HepG2 (cell line): Measurements from ENCODE around the gene SHTN1. TPM values are rescaled to one million over a fixed set of nuclear protein-coding genes. Genes with fewer than 3 reads are reported as not detected.

Experiments
- ATAC-seq: fragments of 200-7000 bp; cut with Tn5 transposase; 3 replicates; pipeline ENCODE4 v1.9.1; 2020; ENCODE audit warnings: mild to moderate bottlenecking, moderate library complexity
- BruUV-seq: library from RNA; stranded (reverse); fragments of 400-500 nt; replicated peaks from 2 replicates; lab custom pipeline; 2021; lab: Mats Ljungman, UMichigan
- CTCF ChIA-PET: fragments of 300-600 bp; formaldehyde crosslinking; extraction: SDS; loops from one replicate; lab custom pipeline; 2021; ENCODE audit warnings: low total read pairs, inconsistent platforms, low intra/inter-chr PET ratio; lab: Yijun Ruan, JAX
- POLR2A ChIA-PET: fragments of 350-600 bp; sonication (Branson Sonifier 250); formaldehyde crosslinking; loops from one replicate; lab custom pipeline; 2020; ENCODE audit warnings: antibody characterized with exemption, inconsistent platforms; lab: Yijun Ruan, JAX
- DNase-seq: peaks from one replicate; pipeline ENCODE4 v3.0.0-alpha.2; 2015; ENCODE audit warnings: low spot score
- FAIRE-seq: peaks from 3 replicates; lab custom pipeline; 2011; peaks lifted over from hg19 to GRCh38; lab: Jason Lieb, UNC
- H2AFZ ChIP-seq: one replicate; pipeline ENCODE4 v1.6.1; 2011; ENCODE audit warnings: low read length, inconsistent platforms
- H3K27ac ChIP-seq: fragments of 300-600 bp; 3 replicates; pipeline ENCODE4 v1.8.0; 2011; ENCODE audit warnings: mixed run types, mild to moderate bottlenecking, mixed read lengths, low read length, inconsistent platforms; ENCODE audit not compliant: insufficient read depth; ENCODE audit errors: extremely low read length
- H3K27me3 ChIP-seq, 2 experiments: fragments of 200-600 bp in 1 of 2; 2 replicates in 1 of 2; 3 replicates in 1 of 2; pipeline versions ENCODE4 v1.6.0 to v1.8.0; 2011; ENCODE audit warnings: low read length in 2 of 2, mild to moderate bottlenecking in 2 of 2, moderate library complexity in 2 of 2, inconsistent platforms in 1 of 2; ENCODE audit not compliant: insufficient read depth in 2 of 2, control insufficient read depth in 1 of 2
- H3K36me3 ChIP-seq, 2 experiments: fragments of 200-600 bp in 1 of 2; replicated peaks in 1 of 2; 2 replicates in 1 of 2; 3 replicates in 1 of 2; pipeline versions ENCODE4 v1.5.1 to v1.8.0; 2011; ENCODE audit warnings: low read length in 2 of 2, inconsistent platforms in 1 of 2; ENCODE audit not compliant: insufficient read depth in 2 of 2, control insufficient read depth in 1 of 2
- H3K4me1 ChIP-seq: 2 replicates; pipeline ENCODE4 v1.5.1; 2012; ENCODE audit warnings: low read length, inconsistent platforms; ENCODE audit not compliant: insufficient read depth
- H3K4me2 ChIP-seq: 2 replicates; pipeline ENCODE4 v1.6.0; 2011; ENCODE audit warnings: low read depth, low read length, inconsistent platforms
- H3K4me3 ChIP-seq, 3 experiments: fragments of 200-600 bp in 1 of 3; sonication (generic), shearing (Covaris generic) in 1 of 3; replicated peaks in 1 of 3; 2 replicates each; pipeline ENCODE4 v1.5.1; 2011 to 2016; ENCODE audit warnings: low read length in 3 of 3, inconsistent platforms in 2 of 3, low read depth in 2 of 3, mild to moderate bottlenecking in 2 of 3, control low read depth in 1 of 3, mixed read lengths in 1 of 3; ENCODE audit not compliant: insufficient read depth in 1 of 3
- H3K79me2 ChIP-seq: one replicate; pipeline ENCODE4 v1.6.1; 2011; ENCODE audit warnings: low read length, inconsistent platforms; ENCODE audit not compliant: insufficient read depth
- H3K9ac ChIP-seq: 2 replicates; pipeline ENCODE4 v1.6.0; 2011; ENCODE audit warnings: mild to moderate bottlenecking, low read depth, low read length, inconsistent platforms; ENCODE audit not compliant: insufficient read depth
- H3K9me3 ChIP-seq: 2 replicates; pipeline ENCODE4 v1.5.1; 2012; ENCODE audit warnings: mild to moderate bottlenecking, low read length
- H4K20me1 ChIP-seq: 2 replicates; pipeline ENCODE4 v1.6.0; 2011; ENCODE audit warnings: inconsistent platforms, mild to moderate bottlenecking, low read length, moderate library complexity; ENCODE audit not compliant: insufficient read depth
- ARNTL ChIP-seq: sonication (generic); formaldehyde crosslinking; IDR thresholded peaks from 2 replicates; pipeline ENCODE4 v1.4.0; 2020; ENCODE audit warnings: mild to moderate bottlenecking, missing genetic modification reagents
- CAMTA2 ChIP-seq: sonication (generic); formaldehyde crosslinking; IDR thresholded peaks from 2 replicates; pipeline ENCODE4 v1.4.0; 2020; ENCODE audit warnings: mild to moderate bottlenecking, missing genetic modification reagents, borderline replicate concordance
- NCOR1 ChIP-seq: fragments of 200-600 bp; sonication (generic); IDR thresholded peaks from 2 replicates; pipeline ENCODE4 v1.7.0; 2017; ENCODE audit warnings: antibody characterized with exemption, low read length, borderline replicate concordance
- NFATC3 ChIP-seq: sonication (generic); formaldehyde crosslinking; IDR thresholded peaks from 2 replicates; pipeline ENCODE4 v1.5.1; 2020; ENCODE audit warnings: mild to moderate bottlenecking, missing genetic modification reagents
- PAX8 ChIP-seq: sonication (generic); formaldehyde crosslinking; IDR thresholded peaks from 2 replicates; pipeline ENCODE4 v1.8.0; 2022; ENCODE audit warnings: mild to moderate bottlenecking, missing genetic modification reagents, borderline replicate concordance
- RFX1 ChIP-seq: fragments of 450-650 bp; IDR thresholded peaks from 2 replicates; pipeline ENCODE4 v1.6.1; 2017
- ZNF512B ChIP-seq: sonication (generic); formaldehyde crosslinking; IDR thresholded peaks from 2 replicates; pipeline ENCODE4 v1.5.1; 2020; ENCODE audit warnings: missing genetic modification reagents, mild to moderate bottlenecking, borderline replicate concordance
- WGBS: methylation state at CpG from one replicate; pipeline ENCODE4 v1.1.6; 2017; ENCODE audit warnings: low lambda C conversion rate; 5-methylcytosine and 5-hydroxymethylcytosine counted together
- in situ Hi-C: cut with HindIII; loops from 2 replicates; pipeline ENCODE4 v1.10.0; 2017; ENCODE audit warnings: low pct_unique_long_range_greater_than_20kb; ENCODE audit not compliant: extremely low pct_ligation_motif_present
- intact Hi-C: fragments of 100-400 bp; cut with micrococcal nuclease; formaldehyde crosslinking; loops from one replicate; pipeline ENCODE4 v1.10.0; 2022; ENCODE audit not compliant: unreplicated experiment
- polyA plus RNA-seq, 8 experiments: library from polyadenylated mRNA; depleted of rRNA in 3 of 8; stranded (reverse) in 7 of 8; unstranded in 1 of 8; fragments of >200 nt; fragmentation: Illumina TruSeq in 4 of 8; extraction: Trizol in 4 of 8; gene quantifications; 2 replicates each; pipeline versions ENCODE4 v1.2.1 to v1.2.3, GENCODE V29; 2011 to 2016; ENCODE audit warnings: low read depth in 4 of 8, missing spikeins in 1 of 8, mixed read lengths in 1 of 8; ENCODE audit not compliant: insufficient read depth in 1 of 8
- total RNA-seq, 5 experiments: library from RNA; depleted of rRNA; stranded (reverse); fragments of >200 nt; fragmentation: Illumina TruSeq; extraction: Trizol; gene quantifications; 2 replicates each; pipeline ENCODE4 v1.2.3, GENCODE V29; 2016; ENCODE audit warnings: low read depth in 1 of 5

Gene SHTN1
- total and polyA plus RNA-seq, 2 of the 13 experiments (the other 11 are each of a cell fraction or from before 2014, with no cell fraction given) = 11.3 to 15.6 TPM

- BruUV-seq = no TSS peak
- Histone ChIP-seq H3K9me3 (no peaks in the 10 kb centered on the region), H3K27ac (no peak overlapping the region), H2AFZ (no peak overlapping the region), H3K27me3 (no peaks in the 10 kb centered on the region), H3K9ac (no peak overlapping the region), H3K4me3 (no peak overlapping the region), H3K36me3 (peaks cover 13 to 49% of the 10 kb centered on the region in 2 experiments; a peak in 4 of 5 replicates), H3K79me2 (no peaks in the 10 kb centered on the region), H3K4me1 (no peaks in the 10 kb centered on the region), H4K20me1 (no peaks in the 10 kb centered on the region), H3K4me2 (no peak overlapping the region)
- ATAC-seq = no peak
- DNase-seq = no peak
- intact Hi-C loops (no loop called here), in situ Hi-C loops (no loop called here)
- no peak for FAIRE-seq
- WGBS = 96% methylated on average over 3 of the region's 3 CpGs
- POLR2A ChIA-PET = no interaction called here
- TF ChIP-seq ARNTL (CRISPR knock-in tag) = no peak
- TF ChIP-seq NFATC3 = no peak
- TF ChIP-seq NCOR1 = no peak
- no peak for TF ChIP-seq ZNF512B
- TF ChIP-seq PAX8 = no peak
- TF ChIP-seq CAMTA2 (CRISPR knock-in tag) = no peak
- no peak for TF ChIP-seq RFX1
- CTCF ChIA-PET = no interaction called here
These were observed 94.1 kb downstream of the SHTN1 start for GRCh38 chr10:116910910-116911309.
